AG09309 (cell line): ENCODE measurements around the gene ANGEL2.

Source experiments
- DNase-seq: peaks from one replicate; pipeline ENCODE4 v3.0.0-alpha.2; 2010; ENCODE audit warnings: low read depth
- H3K4me3 ChIP-seq: 2 replicates; pipeline ENCODE4 v1.5.1; 2011; ENCODE audit warnings: mild to moderate bottlenecking, low read depth, low read length, moderate library complexity; ENCODE audit not compliant: control insufficient read depth
- CTCF ChIP-seq: IDR thresholded peaks from 2 replicates; pipeline ENCODE4 v1.5.1; 2011; ENCODE audit warnings: mild to moderate bottlenecking, low read depth, low read length, inconsistent platforms; ENCODE audit not compliant: insufficient read depth, control insufficient read depth; ENCODE audit errors: missing control alignments

Gene ANGEL2

GRCh38 chr1:212945463-212946160, 70.1 kb downstream of the ANGEL2 start:
- no peak for TF ChIP-seq CTCF
- H3K4me3 ChIP-seq: no peak overlapping the region
- DNase-seq: no peak

DNA sequence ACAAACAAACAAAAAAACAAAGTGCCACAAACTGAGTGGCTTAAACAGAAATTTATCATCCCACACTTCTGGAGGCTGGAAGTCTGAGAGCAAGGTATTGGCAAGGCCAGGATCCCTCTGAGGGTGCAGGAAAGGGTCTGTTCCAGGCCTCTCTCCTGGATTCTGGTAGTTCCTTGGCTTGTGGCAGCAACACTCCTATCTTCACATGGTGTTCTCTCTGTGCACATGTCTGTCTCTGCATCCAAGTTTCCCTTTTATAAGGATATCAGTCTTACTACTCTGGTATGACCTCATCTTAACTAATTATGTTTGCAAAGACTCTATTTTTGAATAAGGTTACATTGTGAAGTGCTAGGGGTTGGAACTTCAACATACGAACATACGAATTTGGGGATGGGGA, 70.6 kb downstream of the ANGEL2 start:
- no peak for TF ChIP-seq CTCF
- no peak for DNase-seq
- no peak overlapping the region for H3K4me3 ChIP-seq

GRCh38 chr1:212944229-212944901, 71.3 kb downstream of the ANGEL2 start:
- DNase-seq: no peak
- no peak overlapping the region for H3K4me3 ChIP-seq
- no peak for TF ChIP-seq CTCF

GRCh38 chr1:212943393-212943710, 72.3 kb downstream of the ANGEL2 start:
- H3K4me3 ChIP-seq: no peak overlapping the region
- no peak for TF ChIP-seq CTCF
- DNase-seq: no peak

DNA sequence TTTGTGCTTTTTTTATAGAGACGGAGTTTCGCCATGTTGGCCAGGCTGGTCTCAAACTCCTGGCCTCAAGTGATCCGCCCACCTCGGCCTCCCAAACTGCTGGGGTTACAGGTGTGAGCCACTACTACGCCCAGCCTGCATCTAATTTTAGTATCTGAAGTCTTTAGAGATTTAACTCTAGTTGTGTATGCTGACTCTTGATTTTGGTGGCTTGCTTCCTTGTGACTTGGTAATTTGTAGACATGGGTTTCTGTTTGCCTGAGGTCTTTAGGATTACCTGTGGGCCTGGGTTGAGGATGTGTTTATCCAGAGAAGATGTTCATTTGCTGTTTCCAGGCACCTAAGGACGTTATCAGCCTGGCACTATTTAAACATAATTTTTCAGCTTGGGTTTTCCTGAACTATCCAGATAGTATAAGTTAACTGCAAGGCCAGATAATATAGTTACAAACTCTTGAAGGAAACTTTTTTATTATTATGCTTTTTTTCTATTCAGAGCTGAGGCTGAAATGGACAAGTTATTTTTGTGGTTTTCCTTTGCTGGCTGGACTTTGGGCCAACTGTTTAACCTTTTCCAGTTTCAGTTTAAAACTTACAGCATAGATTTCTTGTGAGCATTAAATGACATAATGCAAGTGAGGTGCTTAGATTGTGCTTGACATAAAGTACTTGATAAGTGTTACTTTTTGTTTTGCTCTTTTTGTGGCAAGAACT, 72.8 kb downstream of the ANGEL2 start:
- TF ChIP-seq CTCF: no peak
- no peak for DNase-seq
- no peak overlapping the region for H3K4me3 ChIP-seq
